Peyer's patch (tissue), 4 donors: ENCODE data around the gene FAM32A.

Source experiments
- CTCF ChIP-seq, 6 experiments: fragments of 450-650 bp in 4 of 6; fragments of 200-600 bp in 2 of 6; sonication (generic) in 1 of 6; IDR thresholded peaks; one replicate each; pipeline ENCODE4 v1.5.1; 2017 to 2019; ENCODE audit warnings: antibody characterized with exemption in 6 of 6, mild to moderate bottlenecking in 3 of 6, moderate library complexity in 1 of 6
- POLR2A ChIP-seq, 2 donors: fragments of 450-650 bp; IDR thresholded peaks; one replicate each; pipeline ENCODE4 v1.5.1; 2017; ENCODE audit warnings: antibody characterized with exemption in 2 of 2, mild to moderate bottlenecking in 2 of 2, moderate library complexity in 2 of 2

GRCh38 chr19:16164222-16164890 is 20.9 kb upstream of the FAM32A start:
- TF ChIP-seq POLR2A (IDR thresholded peaks at IDR 0.05) (no peak), CTCF (IDR thresholded peaks at IDR 0.05) (peak in 1 of 6 experiments; percentile 7)
